WERI-Rb-1 (cell line): Measurements from ENCODE around the gene NARS2.

Experiments
- DNase-seq: peaks from one replicate; pipeline ENCODE4 v3.0.0-alpha.2; 2020
- H3K27ac ChIP-seq: fragments of 250-450 bp; sonication (Bioruptor Pico); 2 replicates; pipeline ENCODE4 v1.5.1; 2020; ENCODE audit warnings: mild to moderate bottlenecking, moderate library complexity
- H3K27me3 ChIP-seq: fragments of 250-450 bp; sonication (Bioruptor Pico); 2 replicates; pipeline ENCODE4 v1.5.1; 2021; ENCODE audit warnings: mild to moderate bottlenecking, low read depth, moderate library complexity; ENCODE audit not compliant: insufficient read depth, severe bottlenecking
- H3K36me3 ChIP-seq: fragments of 250-450 bp; sonication (Bioruptor Pico); 2 replicates; pipeline ENCODE4 v1.5.1; 2020; ENCODE audit warnings: mild to moderate bottlenecking, moderate library complexity
- H3K4me3 ChIP-seq: 2 replicates; pipeline ENCODE4 v1.5.1; 2011; ENCODE audit warnings: low read depth, mild to moderate bottlenecking, control low read depth, low read length
- H3K9me3 ChIP-seq: fragments of 250-450 bp; sonication (Bioruptor Pico); 2 replicates; pipeline ENCODE4 v1.5.1; 2021; ENCODE audit warnings: mild to moderate bottlenecking, moderate library complexity; ENCODE audit not compliant: severe bottlenecking
- CTCF ChIP-seq: IDR thresholded peaks from 2 replicates; pipeline ENCODE4 v1.5.1; 2011; ENCODE audit warnings: low read depth, mild to moderate bottlenecking, control low read depth, inconsistent platforms, low read length

The NARS2 gene

GRCh38 chr11:78403781-78404180 lies 170.9 kb downstream of the NARS2 start:
- Histone ChIP-seq H3K36me3 (no peaks in the 10 kb centered on the region), H3K27me3 (no peaks in the 10 kb centered on the region), H3K9me3 (no peaks in the 10 kb centered on the region), H3K4me3 (no peak overlapping the region), H3K27ac (no peak overlapping the region)
- no peak for TF ChIP-seq CTCF
- DNase-seq = no peak

- no peak overlapping the region for H3K4me3 ChIP-seq
- no peaks in the 10 kb centered on the region for H3K36me3 ChIP-seq
- H3K27me3 ChIP-seq = no peaks in the 10 kb centered on the region
- TF ChIP-seq CTCF = no peak
- no peak for DNase-seq
- no peak overlapping the region for H3K27ac ChIP-seq
- H3K9me3 ChIP-seq = no peaks in the 10 kb centered on the region
Measured at GRCh38 chr11:78402847-78403246, 171.8 kb downstream of the NARS2 start.

DNA sequence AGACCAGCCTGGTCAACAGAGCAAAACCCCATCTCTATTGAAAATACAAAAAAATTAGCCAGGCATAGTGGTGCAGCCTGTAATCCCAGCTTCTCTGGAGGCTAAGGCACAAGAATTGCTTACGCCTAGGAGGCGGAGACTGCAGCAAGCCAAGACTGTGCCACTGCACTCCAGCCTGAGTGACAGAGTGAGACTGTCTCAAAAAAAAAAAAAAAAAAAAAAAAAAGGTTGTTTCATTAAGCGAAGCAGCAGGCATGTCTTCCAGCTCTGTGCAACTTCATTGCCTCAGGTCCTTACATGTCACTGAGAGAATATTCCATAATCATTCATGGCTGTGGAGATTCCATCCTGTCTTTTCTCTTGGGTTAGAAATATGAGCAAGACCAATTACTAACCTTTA lies 174.0 kb downstream of the NARS2 start:
- no peak overlapping the region for H3K27ac ChIP-seq
- no peak for TF ChIP-seq CTCF
- no peaks in the 10 kb centered on the region for H3K9me3 ChIP-seq
- H3K36me3 ChIP-seq = no peaks in the 10 kb centered on the region
- no peaks in the 10 kb centered on the region for H3K27me3 ChIP-seq
- no peak for DNase-seq
- no peak overlapping the region for H3K4me3 ChIP-seq

DNA sequence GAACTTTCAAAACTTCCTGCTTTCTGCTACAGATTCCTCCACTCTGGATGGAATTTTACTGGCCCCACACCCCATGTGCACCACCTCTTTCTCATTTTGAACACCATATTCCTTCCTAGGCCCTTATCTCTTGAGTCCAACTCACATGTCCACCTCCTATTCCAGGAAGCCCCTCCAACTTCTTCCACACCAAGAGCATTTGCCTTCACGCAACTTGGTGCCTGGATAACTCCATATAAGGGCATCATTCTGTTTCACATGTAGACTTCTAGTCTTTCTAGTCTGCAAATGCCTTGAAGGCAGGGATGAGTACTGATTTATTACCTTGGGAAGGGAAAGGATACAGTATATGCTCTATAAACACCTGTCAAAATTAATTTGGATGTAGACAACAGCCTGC lies 174.5 kb downstream of the NARS2 start:
- Histone ChIP-seq H3K27me3 (no peaks in the 10 kb centered on the region), H3K36me3 (no peaks in the 10 kb centered on the region), H3K27ac (no peak overlapping the region), H3K9me3 (no peaks in the 10 kb centered on the region), H3K4me3 (no peak overlapping the region)
- TF ChIP-seq CTCF = no peak
- no peak for DNase-seq

DNA sequence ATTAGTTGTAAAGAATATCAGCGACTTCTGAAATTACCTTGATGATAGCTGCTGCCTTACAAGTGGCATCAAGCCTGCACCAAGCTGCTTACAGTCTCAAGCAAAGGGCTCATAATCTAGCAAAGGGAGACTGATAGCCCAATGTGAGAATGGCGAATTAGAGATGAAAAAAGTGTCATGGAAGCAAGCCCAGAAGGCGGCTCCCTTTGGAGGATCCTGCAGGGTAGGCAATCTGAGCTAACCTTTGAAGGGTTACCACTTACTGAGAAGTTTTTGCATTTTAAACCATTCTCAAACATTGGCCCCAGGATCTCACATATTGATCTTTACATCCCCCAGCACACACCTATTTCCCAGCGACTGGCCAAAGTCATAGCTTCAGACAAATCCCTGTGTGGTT lies 175.5 kb downstream of the NARS2 start:
- H3K36me3 ChIP-seq = no peaks in the 10 kb centered on the region
- no peak for TF ChIP-seq CTCF
- H3K27me3 ChIP-seq = no peaks in the 10 kb centered on the region
- H3K4me3 ChIP-seq = no peak overlapping the region
- H3K27ac ChIP-seq = no peak overlapping the region
- DNase-seq = no peak
- no peaks in the 10 kb centered on the region for H3K9me3 ChIP-seq

DNA sequence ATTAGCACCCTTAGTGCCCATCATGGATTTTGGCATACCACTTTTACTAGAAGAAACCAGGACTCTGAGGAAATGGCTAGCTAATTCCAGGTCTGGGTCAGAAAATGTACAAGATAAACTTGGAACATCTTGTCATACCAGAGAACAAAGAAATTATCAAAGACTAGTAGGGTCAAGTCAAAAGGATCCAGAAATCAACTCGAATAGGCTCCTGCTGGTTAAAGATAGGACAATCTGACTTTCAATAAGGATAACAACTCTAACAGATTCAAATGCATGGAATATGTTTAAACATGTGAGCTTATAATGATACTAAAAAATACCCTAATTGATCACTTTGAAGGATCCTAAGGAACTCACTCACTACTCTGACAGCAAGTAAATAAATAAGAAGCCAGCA lies 175.9 kb downstream of the NARS2 start:
- no peak for TF ChIP-seq CTCF
- no peaks in the 10 kb centered on the region for H3K9me3 ChIP-seq
- H3K27ac ChIP-seq = no peak overlapping the region
- no peaks in the 10 kb centered on the region for H3K27me3 ChIP-seq
- H3K4me3 ChIP-seq = no peak overlapping the region
- H3K36me3 ChIP-seq = no peaks in the 10 kb centered on the region
- no peak for DNase-seq
